GM12891 (cell line): ENCODE measurements around the gene EPAS1.

Experiments
- PAX5 ChIP-seq: IDR thresholded peaks from 2 replicates; pipeline ENCODE4 v1.6.1; 2011; ENCODE audit warnings: low read length, moderate library complexity, mild to moderate bottlenecking; ENCODE audit not compliant: insufficient read depth, severe bottlenecking
- POLR2A ChIP-seq: IDR thresholded peaks from 2 replicates; pipeline ENCODE4 v1.6.1; 2011; ENCODE audit warnings: low read depth, low read length, control low read depth
- POLR2AphosphoS5 ChIP-seq: IDR thresholded peaks from 2 replicates; pipeline ENCODE4 v1.6.1; 2011; ENCODE audit warnings: low read depth, low read length, control low read depth
- SPI1 ChIP-seq: IDR thresholded peaks from 2 replicates; pipeline ENCODE4 v1.6.1; 2011; ENCODE audit warnings: low read depth, low read length, control low read depth
- TAF1 ChIP-seq: IDR thresholded peaks from 2 replicates; pipeline ENCODE4 v1.6.1; 2011; ENCODE audit warnings: low read depth, low read length, control low read depth

DNA sequence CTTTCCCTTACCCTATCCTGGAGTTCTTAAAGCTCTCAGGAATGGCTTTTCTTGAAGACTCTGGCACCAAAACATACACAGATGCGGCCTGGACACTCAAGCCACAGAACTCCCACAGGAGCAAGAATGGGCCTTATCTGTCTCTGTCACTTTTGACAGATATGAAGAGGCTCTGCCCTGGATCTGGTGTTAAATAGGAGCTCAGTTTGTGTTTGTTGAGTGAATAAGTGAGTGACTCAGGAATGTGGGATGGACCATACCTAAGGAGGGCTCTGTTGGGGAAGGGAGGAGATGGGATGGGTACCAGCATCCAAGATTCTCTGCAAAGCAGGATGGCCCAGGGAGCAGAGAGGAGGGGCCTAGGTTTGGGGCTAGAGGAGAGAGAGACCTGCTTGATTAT, 33.9 kb upstream of the EPAS1 start:
- TF ChIP-seq POLR2AphosphoS5 (no peak), SPI1 (no peak), TAF1 (no peak), POLR2A (no peak), PAX5 (no peak)
